Endodermal cell (in vitro differentiated cells): ENCODE data around the gene LMO7. TPM values are rescaled to one million over a fixed set of nuclear protein-coding genes. Genes with fewer than 3 reads are reported as not detected.

Experiments used
- DNase-seq: peaks from one replicate; pipeline ENCODE4 v3.0.0-alpha.2; 2017
- H3K27ac ChIP-seq: 2 replicates; pipeline ENCODE4 v1.5.1; 2013; ENCODE audit warnings: mild to moderate bottlenecking, low read depth, low read length, moderate library complexity
- H3K27me3 ChIP-seq: 2 replicates; pipeline ENCODE4 v1.6.1; 2013; ENCODE audit warnings: mild to moderate bottlenecking, low read length, moderate library complexity; ENCODE audit not compliant: insufficient read depth, control insufficient read depth, poor library complexity, severe bottlenecking
- H3K36me3 ChIP-seq: 2 replicates; pipeline ENCODE4 v1.7.0; 2013; ENCODE audit warnings: mild to moderate bottlenecking, low read length, moderate library complexity; ENCODE audit not compliant: control insufficient read depth, insufficient read depth
- H3K4me1 ChIP-seq: one replicate; pipeline ENCODE4 v1.7.0; 2013; ENCODE audit warnings: low read length; ENCODE audit not compliant: control insufficient read depth, insufficient read depth
- H3K4me3 ChIP-seq: 2 replicates; pipeline ENCODE4 v1.5.1; 2013; ENCODE audit warnings: mild to moderate bottlenecking, low read length, moderate library complexity
- H3K9ac ChIP-seq: 2 replicates; pipeline ENCODE4 v1.6.1; 2013; ENCODE audit warnings: mild to moderate bottlenecking, low read length, moderate library complexity; ENCODE audit not compliant: poor library complexity, severe bottlenecking; ENCODE audit errors: extremely low read depth
- H3K9me3 ChIP-seq: 2 replicates; pipeline ENCODE4 v1.6.1; 2013; ENCODE audit warnings: mild to moderate bottlenecking, low read length, moderate library complexity; ENCODE audit not compliant: control insufficient read depth
- H3K27ac Mint-ChIP-seq: 2 replicates; pipeline ENCODE4 v1.8.0; 2020; ENCODE audit warnings: mixed read lengths
- H3K27me3 Mint-ChIP-seq: 2 replicates; pipeline ENCODE4 v1.8.0; 2021; ENCODE audit warnings: mild to moderate bottlenecking, mixed read lengths; ENCODE audit not compliant: insufficient read depth
- H3K36me3 Mint-ChIP-seq: 2 replicates; pipeline ENCODE4 v1.8.0; 2020; ENCODE audit warnings: low read depth, mixed read lengths
- H3K4me1 Mint-ChIP-seq: 2 replicates; pipeline ENCODE4 v1.8.0; 2020; ENCODE audit warnings: mixed read lengths
- H3K4me3 Mint-ChIP-seq: 2 replicates; pipeline ENCODE4 v1.8.0; 2020; ENCODE audit warnings: mild to moderate bottlenecking, moderate library complexity, mixed read lengths
- H3K9me3 Mint-ChIP-seq: 2 replicates; pipeline ENCODE4 v1.8.0; 2020; ENCODE audit warnings: mild to moderate bottlenecking, mixed read lengths
- CTCF ChIP-seq: fragments of 200-600 bp; sonication (generic); conservative IDR thresholded peaks from 2 replicates; pipeline ENCODE4 v1.5.0; 2021; ENCODE audit warnings: antibody characterized with exemption, mild to moderate bottlenecking
- WGBS, 2 experiments: methylation state at CpG; one replicate each; pipeline versions ENCODE4 v1.1.5 to v1.1.7; 2013; ENCODE audit warnings: missing lambda C conversion rate in 2 of 2, mixed read lengths in 1 of 2; ENCODE audit not compliant: insufficient coverage in 1 of 2, insufficient read length in 1 of 2; 5-methylcytosine and 5-hydroxymethylcytosine counted together
- total RNA-seq, 2 donors: library from RNA; stranded (reverse); fragmentation: NEBNext Ultra II Directional in 1 of 2; extraction: Animal tissue kit (Norgen Biotek cat#: 25700) in 1 of 2; gene quantifications; 2 replicates in 1 of 2; 3 replicates in 1 of 2; pipeline ENCODE4 v1.2.1, GENCODE V29; 2021

The LMO7 gene
- total RNA-seq, 2 donors from 2014 or later, result 9.9 to 14.1 TPM

- peaks cover 17% of the 10 kb centered on the region for H3K9me3 Mint-ChIP-seq
- Histone ChIP-seq H3K4me1 (peaks cover 8% of the 10 kb centered on the region), H3K9ac (no peak overlapping the region), H3K36me3 (no peaks in the 10 kb centered on the region), H3K4me3 (no peak overlapping the region), H3K27ac (no peak overlapping the region), H3K27me3 (no peaks in the 10 kb centered on the region), H3K9me3 (no peaks in the 10 kb centered on the region)
- TF ChIP-seq CTCF, result no peak
- H3K27ac Mint-ChIP-seq, result no peak overlapping the region
- no peak overlapping the region for H3K4me3 Mint-ChIP-seq
- DNase-seq, result no peak
- peaks cover 4% of the 10 kb centered on the region for H3K36me3 Mint-ChIP-seq
- peaks cover 13% of the 10 kb centered on the region for H3K4me1 Mint-ChIP-seq
- H3K27me3 Mint-ChIP-seq, result no peaks in the 10 kb centered on the region
These were observed 69.8 kb downstream of the LMO7 start for GRCh38 chr13:75705908-75706307.

- H3K27ac Mint-ChIP-seq, result no peak overlapping the region
- H3K9me3 ChIP-seq, result no peaks in the 10 kb centered on the region
- TF ChIP-seq CTCF, result no peak
- no peak overlapping the region for H3K27ac ChIP-seq
- 100% methylated on average over 1 of the region's 2 CpGs; no CpG with 5 or more reads in 1 of the 2 experiments for WGBS, 2 experiments
- H3K4me3 Mint-ChIP-seq, result no peak overlapping the region
- H3K27me3 Mint-ChIP-seq, result no peaks in the 10 kb centered on the region
- DNase-seq, result no peak
- no peaks in the 10 kb centered on the region for H3K4me1 ChIP-seq
- H3K27me3 ChIP-seq, result no peaks in the 10 kb centered on the region
- peaks cover 2% of the 10 kb centered on the region for H3K36me3 Mint-ChIP-seq
- H3K9ac ChIP-seq, result no peak overlapping the region
- H3K36me3 ChIP-seq, result no peaks in the 10 kb centered on the region
- no peaks in the 10 kb centered on the region for H3K4me1 Mint-ChIP-seq
- peaks cover 16% of the 10 kb centered on the region for H3K9me3 Mint-ChIP-seq
- no peak overlapping the region for H3K4me3 ChIP-seq
These were observed 77.7 kb downstream of the LMO7 start for GRCh38 chr13:75713852-75714251.

- Mint-ChIP-seq H3K27me3 (no peaks in the 10 kb centered on the region), H3K36me3 (peaks cover 11% of the 10 kb centered on the region), H3K9me3 (peaks cover 6% of the 10 kb centered on the region), H3K4me3 (no peak overlapping the region), H3K4me1 (peaks cover 12% of the 10 kb centered on the region), H3K27ac (no peak overlapping the region)
- DNase-seq, result no peak
- Histone ChIP-seq H3K27me3 (no peaks in the 10 kb centered on the region), H3K27ac (no peak overlapping the region), H3K4me1 (no peaks in the 10 kb centered on the region), H3K4me3 (no peak overlapping the region), H3K9me3 (no peaks in the 10 kb centered on the region), H3K9ac (no peak overlapping the region), H3K36me3 (no peaks in the 10 kb centered on the region)
- 88 to 97% methylated on average over 4 to 6 of the region's 6 CpGs for WGBS, 2 experiments
- no peak for TF ChIP-seq CTCF
These were observed 79.7 kb downstream of the LMO7 start for GRCh38 chr13:75715601-75716523.
